Gastrocnemius medialis (tissue), 4 donors: ENCODE data around the gene USO1.

Source experiments
- POLR2A ChIP-seq, 2 donors: fragments of 450-650 bp; IDR thresholded peaks; one replicate each; pipeline ENCODE4 v1.6.1; 2017; ENCODE audit warnings: antibody characterized with exemption in 2 of 2, mild to moderate bottlenecking in 2 of 2, moderate library complexity in 2 of 2
- TF ChIP-seq, protein P1 (sequence below), 5 experiments: fragments of 450-650 bp in 3 of 5; fragments of 200-600 bp in 2 of 5; sonication (generic) in 2 of 5; IDR thresholded peaks in 4 of 5; conservative IDR thresholded peaks in 1 of 5; 1 replicate in 4 of 5; 2 replicates in 1 of 5; pipeline ENCODE4 v1.5.1; 2016 to 2019; ENCODE audit warnings: antibody characterized with exemption in 5 of 5, mild to moderate bottlenecking in 3 of 5, moderate library complexity in 3 of 5

DNA sequence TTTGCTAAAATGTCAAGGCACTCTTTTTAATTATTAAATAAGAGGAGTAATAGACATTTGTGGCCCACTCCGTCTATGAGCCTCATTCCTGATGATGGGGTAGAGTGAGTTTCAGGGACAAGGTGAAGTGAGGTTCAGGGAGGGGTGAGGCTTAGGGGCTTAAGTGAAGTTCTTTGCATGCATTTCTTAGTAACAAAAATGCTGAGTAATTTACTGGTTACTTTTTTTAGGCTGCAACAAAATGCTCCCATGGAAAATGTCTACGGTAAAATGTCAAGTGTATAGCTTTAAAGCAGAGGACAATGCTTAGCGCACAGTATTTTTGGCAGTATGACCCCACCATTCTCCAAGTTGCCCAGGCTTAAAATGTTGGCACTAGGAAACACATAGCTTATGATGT, 2.0 kb upstream of the USO1 start:
- no peak for TF ChIP-seq POLR2A (IDR thresholded peaks at IDR 0.05)
- TF ChIP-seq, protein P1, sequence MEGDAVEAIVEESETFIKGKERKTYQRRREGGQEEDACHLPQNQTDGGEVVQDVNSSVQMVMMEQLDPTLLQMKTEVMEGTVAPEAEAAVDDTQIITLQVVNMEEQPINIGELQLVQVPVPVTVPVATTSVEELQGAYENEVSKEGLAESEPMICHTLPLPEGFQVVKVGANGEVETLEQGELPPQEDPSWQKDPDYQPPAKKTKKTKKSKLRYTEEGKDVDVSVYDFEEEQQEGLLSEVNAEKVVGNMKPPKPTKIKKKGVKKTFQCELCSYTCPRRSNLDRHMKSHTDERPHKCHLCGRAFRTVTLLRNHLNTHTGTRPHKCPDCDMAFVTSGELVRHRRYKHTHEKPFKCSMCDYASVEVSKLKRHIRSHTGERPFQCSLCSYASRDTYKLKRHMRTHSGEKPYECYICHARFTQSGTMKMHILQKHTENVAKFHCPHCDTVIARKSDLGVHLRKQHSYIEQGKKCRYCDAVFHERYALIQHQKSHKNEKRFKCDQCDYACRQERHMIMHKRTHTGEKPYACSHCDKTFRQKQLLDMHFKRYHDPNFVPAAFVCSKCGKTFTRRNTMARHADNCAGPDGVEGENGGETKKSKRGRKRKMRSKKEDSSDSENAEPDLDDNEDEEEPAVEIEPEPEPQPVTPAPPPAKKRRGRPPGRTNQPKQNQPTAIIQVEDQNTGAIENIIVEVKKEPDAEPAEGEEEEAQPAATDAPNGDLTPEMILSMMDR (IDR thresholded peaks at IDR 0.05 in 4 of 5, conservative IDR thresholded peaks at IDR 0.05 in 1 of 5), result no peak
